Neuronal stem cell (in vitro differentiated cells): ENCODE data around the gene TRABD.

Experiments used
- DNase-seq: peaks from one replicate; pipeline ENCODE4 v3.0.0-alpha.2; 2013; ENCODE audit warnings: low spot score
- H2AFZ ChIP-seq: one replicate; pipeline ENCODE4 v1.6.1; 2013; ENCODE audit warnings: mild to moderate bottlenecking, low read length, inconsistent platforms
- H2AK5ac ChIP-seq: 2 replicates; pipeline ENCODE4 v1.6.1; 2013; ENCODE audit warnings: low read depth, mild to moderate bottlenecking, inconsistent platforms, low read length, moderate library complexity, mixed read lengths
- H2BK120ac ChIP-seq: 2 replicates; pipeline ENCODE4 v1.6.1; 2013; ENCODE audit warnings: low read depth, mild to moderate bottlenecking, inconsistent platforms, low read length, moderate library complexity, mixed read lengths
- H2BK12ac ChIP-seq: one replicate; pipeline ENCODE4 v1.6.1; 2013; ENCODE audit warnings: low read length, inconsistent platforms
- H2BK15ac ChIP-seq: 2 replicates; pipeline ENCODE4 v1.6.1; 2013; ENCODE audit warnings: mild to moderate bottlenecking, low read length, inconsistent platforms, mixed read lengths
- H2BK5ac ChIP-seq: one replicate; pipeline ENCODE4 v1.6.1; 2013; ENCODE audit warnings: inconsistent platforms, mild to moderate bottlenecking, low read length, moderate library complexity
- H3K14ac ChIP-seq: one replicate; pipeline ENCODE4 v1.6.1; 2013; ENCODE audit warnings: low read length, inconsistent platforms
- H3K18ac ChIP-seq: 2 replicates; pipeline ENCODE4 v1.6.1; 2013; ENCODE audit warnings: low read length, inconsistent platforms
- H3K23ac ChIP-seq: 2 replicates; pipeline ENCODE4 v1.6.1; 2013; ENCODE audit warnings: low read depth, mild to moderate bottlenecking, mixed read lengths, low read length, inconsistent platforms; ENCODE audit not compliant: poor library complexity
- H3K27ac ChIP-seq: replicated peaks from 3 replicates; pipeline ENCODE4 v1.5.1; 2013; ENCODE audit warnings: low read length, inconsistent platforms
- H3K27me3 ChIP-seq, 3 experiments: 2 replicates each; pipeline ENCODE4 v1.6.1; 2013; ENCODE audit warnings: low read length in 3 of 3, mild to moderate bottlenecking in 2 of 3, inconsistent platforms in 1 of 3, low read depth in 1 of 3, mixed read lengths in 1 of 3, moderate library complexity in 1 of 3; ENCODE audit not compliant: control insufficient read depth in 3 of 3, insufficient read depth in 3 of 3
- H3K36me3 ChIP-seq, 2 donors: replicated peaks in 1 of 2; 2 replicates each; pipeline ENCODE4 v1.6.1; 2013; ENCODE audit warnings: low read length in 2 of 2; ENCODE audit not compliant: control insufficient read depth in 2 of 2, insufficient read depth in 2 of 2
- H3K4ac ChIP-seq: 2 replicates; pipeline ENCODE4 v1.6.1; 2013; ENCODE audit warnings: inconsistent platforms, mild to moderate bottlenecking, low read length, moderate library complexity
- H3K4me1 ChIP-seq, 2 donors: 1 replicate in 1 of 2; 2 replicates in 1 of 2; pipeline ENCODE4 v1.6.1; 2013; ENCODE audit warnings: low read length in 2 of 2, low read depth in 1 of 2; ENCODE audit not compliant: control insufficient read depth in 2 of 2, insufficient read depth in 1 of 2
- H3K4me2 ChIP-seq: one replicate; pipeline ENCODE4 v1.6.1; 2013; ENCODE audit warnings: mild to moderate bottlenecking, low read length, inconsistent platforms; ENCODE audit not compliant: insufficient read depth, poor library complexity, severe bottlenecking
- H3K4me3 ChIP-seq, 2 donors: 2 replicates each; pipeline ENCODE4 v1.5.1; 2013; ENCODE audit warnings: low read length in 2 of 2, mild to moderate bottlenecking in 2 of 2, inconsistent platforms in 1 of 2, moderate library complexity in 1 of 2
- H3K79me1 ChIP-seq: one replicate; pipeline ENCODE4 v1.6.1; 2013; ENCODE audit warnings: low read depth, mild to moderate bottlenecking, inconsistent platforms, low read length, moderate library complexity
- H3K9ac ChIP-seq: one replicate; pipeline ENCODE4 v1.6.1; 2013; ENCODE audit warnings: mild to moderate bottlenecking, low read depth, low read length, inconsistent platforms; ENCODE audit not compliant: poor library complexity
- H3K9me3 ChIP-seq, 2 donors: replicated peaks in 1 of 2; 2 replicates each; pipeline versions ENCODE3 to v1.6.1; 2013; ENCODE audit warnings: low read length in 2 of 2, mild to moderate bottlenecking in 2 of 2, inconsistent platforms in 1 of 2, low read depth in 1 of 2, mixed read lengths in 1 of 2, moderate library complexity in 1 of 2; ENCODE audit not compliant: control insufficient read depth in 2 of 2, insufficient read depth in 1 of 2
- H4K8ac ChIP-seq: one replicate; pipeline ENCODE4 v1.6.1; 2013; ENCODE audit warnings: low read depth, mild to moderate bottlenecking, inconsistent platforms, low read length, moderate library complexity
- H4K91ac ChIP-seq: one replicate; pipeline ENCODE4 v1.6.1; 2013; ENCODE audit warnings: low read length, low read depth, mild to moderate bottlenecking, inconsistent platforms; ENCODE audit not compliant: poor library complexity
- whole genome bisulfite sequencing, 2 donors: extraction: QIAGEN DNeasy Blood & Tissue Kit; methylation state at CpG; one replicate each; pipeline ENCODE4 v1.1.7; 2013; ENCODE audit warnings: missing lambda C conversion rate in 2 of 2, mixed read lengths in 1 of 2; ENCODE audit not compliant: insufficient read length in 2 of 2, insufficient replicate concordance in 1 of 2; ENCODE audit errors: extremely low coverage in 2 of 2; 5-methylcytosine and 5-hydroxymethylcytosine counted together

TRABD gene

GRCh38 chr22:50197000-50197800 is 11.5 kb downstream of the TRABD start:
- Histone ChIP-seq H2AFZ (no peak overlapping the region), H3K18ac (no peak overlapping the region), H3K27me3 (no peaks in the 10 kb centered on the region), H3K14ac (no peak overlapping the region), H3K36me3 (peaks cover 22 to 45% of the 10 kb centered on the region in 2 donors), H2BK12ac (no peak overlapping the region), H3K27ac (no peak overlapping the region), H3K4ac (no peak overlapping the region), H3K9ac (no peak overlapping the region), H3K4me1 (peaks cover 9 to 11% of the 10 kb centered on the region in 2 donors), H4K8ac (no peak overlapping the region), H3K23ac (no peak overlapping the region), H3K4me3 (no peak overlapping the region), H2BK15ac (no peak overlapping the region), H4K91ac (no peak overlapping the region), H3K4me2 (no peak overlapping the region), H2AK5ac (peak overlapping the region; percentile 14), H2BK5ac (peak overlapping the region; percentile 5), H2BK120ac (no peak overlapping the region), H3K79me1 (peaks cover 19% of the 10 kb centered on the region), H3K9me3 (peaks cover 0 to 2% of the 10 kb centered on the region in 2 donors)
- DNase-seq, result no peak
- WGBS, 2 donors, result no CpG with 5 or more reads among the region's 23 CpGs

- Histone ChIP-seq H3K4me3 (no peak overlapping the region), H2AFZ (no peak overlapping the region), H3K14ac (no peak overlapping the region), H2BK12ac (no peak overlapping the region), H3K79me1 (peaks cover 16% of the 10 kb centered on the region), H3K23ac (no peak overlapping the region), H3K4me2 (no peak overlapping the region), H3K18ac (no peak overlapping the region), H2AK5ac (no peak overlapping the region), H2BK15ac (no peak overlapping the region), H3K4me1 (peaks cover 10 to 13% of the 10 kb centered on the region in 2 donors), H3K9ac (no peak overlapping the region), H2BK120ac (peak overlapping the region; percentile 47), H3K27ac (no peak overlapping the region), H3K4ac (no peak overlapping the region), H3K27me3 (no peaks in the 10 kb centered on the region), H4K91ac (no peak overlapping the region), H3K9me3 (peaks cover 2 to 5% of the 10 kb centered on the region in 2 donors), H4K8ac (no peak overlapping the region), H3K36me3 (peaks cover 22 to 49% of the 10 kb centered on the region in 2 donors), H2BK5ac (no peak overlapping the region)
- no peak for DNase-seq
- WGBS, 2 donors, result no CpG with 5 or more reads among the region's 61 CpGs
Observed at GRCh38 chr22:50197856-50198623, 12.3 kb downstream of the TRABD start.

- no peak overlapping the region for H3K4ac ChIP-seq
- peaks cover 2 to 11% of the 10 kb centered on the region in 2 donors for H3K9me3 ChIP-seq
- no peak overlapping the region for H2BK12ac ChIP-seq
- no peak overlapping the region for H3K18ac ChIP-seq
- no peak overlapping the region for H3K23ac ChIP-seq
- no peak overlapping the region for H2BK15ac ChIP-seq
- no peak overlapping the region for H3K9ac ChIP-seq
- H3K36me3 ChIP-seq, result peaks cover 22 to 49% of the 10 kb centered on the region in 2 donors
- no peak overlapping the region for H2AFZ ChIP-seq
- H3K4me3 ChIP-seq, result no peak overlapping the region
- H3K27ac ChIP-seq, result no peak overlapping the region
- H2AK5ac ChIP-seq, result no peak overlapping the region
- H3K4me2 ChIP-seq, result no peak overlapping the region
- H3K4me1 ChIP-seq, result peaks cover 10 to 13% of the 10 kb centered on the region in 2 donors
- no peak overlapping the region for H2BK5ac ChIP-seq
- H2BK120ac ChIP-seq, result no peak overlapping the region
- H4K91ac ChIP-seq, result no peak overlapping the region
- WGBS, 2 donors, result no CpG with 5 or more reads among the region's 16 CpGs
- H3K14ac ChIP-seq, result no peak overlapping the region
- H4K8ac ChIP-seq, result no peak overlapping the region
- H3K79me1 ChIP-seq, result peaks cover 15% of the 10 kb centered on the region
- no peaks in the 10 kb centered on the region for H3K27me3 ChIP-seq
- no peak for DNase-seq
Observed at GRCh38 chr22:50198624-50199017, 12.9 kb downstream of the TRABD start.

DNA sequence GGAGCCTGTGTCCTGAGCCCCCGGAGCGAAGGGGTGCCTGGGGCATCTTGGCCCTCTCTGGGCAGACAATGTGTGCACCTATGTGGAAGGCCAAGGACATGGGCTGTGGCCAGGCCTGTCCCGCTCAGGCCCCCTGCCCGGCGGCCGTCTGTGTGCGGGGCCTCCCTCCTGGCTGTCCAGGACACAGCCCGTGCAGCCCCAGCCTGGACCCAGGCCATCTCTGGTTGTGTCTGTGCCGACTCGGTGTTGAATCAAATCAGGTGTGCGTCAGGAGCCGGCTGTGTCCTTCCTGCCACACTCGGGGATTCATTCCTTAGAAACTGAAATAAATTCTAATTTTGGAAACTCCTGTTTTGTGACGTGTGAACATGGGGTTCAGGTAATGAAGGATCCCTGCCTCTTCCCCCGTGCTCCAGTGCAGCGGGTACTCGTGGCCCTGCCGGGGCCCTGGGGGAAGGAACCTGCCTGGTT is 13.6 kb downstream of the TRABD start:
- Histone ChIP-seq H2BK15ac (no peak overlapping the region), H3K9me3 (peaks cover 2 to 14% of the 10 kb centered on the region in 2 donors), H3K4me2 (peak overlapping the region; percentile 98), H3K14ac (no peak overlapping the region), H3K36me3 (peaks cover 18 to 49% of the 10 kb centered on the region in 2 donors), H3K27me3 (no peaks in the 10 kb centered on the region), H3K18ac (peak overlapping the region; percentile 45), H3K4me1 (peaks cover 10 to 13% of the 10 kb centered on the region in 2 donors), H2AFZ (no peak overlapping the region), H4K8ac (no peak overlapping the region), H3K27ac (peak overlapping the region; percentile 23), H2BK12ac (no peak overlapping the region), H3K23ac (peak overlapping the region; percentile 73), H2AK5ac (peak overlapping the region; percentile 47), H3K4ac (no peak overlapping the region), H3K4me3 (peak overlapping the region; percentile 9 to 81), H3K9ac (peak overlapping the region; percentile 21), H2BK5ac (no peak overlapping the region), H3K79me1 (peaks cover 14% of the 10 kb centered on the region), H2BK120ac (no peak overlapping the region), H4K91ac (no peak overlapping the region)
- WGBS, 2 donors, result no CpG with 5 or more reads among the region's 18 CpGs
- DNase-seq, result no peak
